Gastroesophageal sphincter (tissue), 4 donors: ENCODE data around the gene SFMBT2. TPM values are rescaled to one million over a fixed set of nuclear protein-coding genes. Genes with fewer than 3 reads are reported as not detected.

Experiments used
- ATAC-seq: fragments of 150-250 bp; one replicate; pipeline ENCODE4 v1.9.1; 2016; ENCODE audit warnings: mild to moderate bottlenecking, moderate library complexity
- H3K27ac ChIP-seq, 4 donors: fragments of 200-600 bp; sonication (generic) in 3 of 4; 1 replicate in 3 of 4; 2 replicates in 1 of 4; pipeline ENCODE4 v1.5.1; 2016 to 2019
- H3K27me3 ChIP-seq: fragments of 200-600 bp; sonication (generic); one replicate; pipeline ENCODE4 v1.5.1; 2019
- H3K36me3 ChIP-seq, 2 donors: fragments of 200-600 bp; sonication (generic); one replicate each; pipeline ENCODE4 v1.5.1; 2019; ENCODE audit warnings: control low read depth in 1 of 2
- H3K4me1 ChIP-seq, 3 donors: fragments of 200-600 bp; sonication (generic); 1 replicate in 2 of 3; 2 replicates in 1 of 3; pipeline ENCODE4 v1.5.1; 2016 to 2019; ENCODE audit warnings: control low read depth in 2 of 3
- H3K4me3 ChIP-seq, 2 donors: fragments of 200-600 bp; sonication (generic); one replicate each; pipeline ENCODE4 v1.5.1; 2019; ENCODE audit warnings: mild to moderate bottlenecking in 1 of 2, moderate library complexity in 1 of 2
- H3K9me3 ChIP-seq, 3 donors: fragments of 200-600 bp; sonication (generic); one replicate each; pipeline ENCODE4 v1.5.1; 2017 to 2019; ENCODE audit warnings: control low read depth in 2 of 3
- CTCF ChIP-seq, 4 experiments: fragments of 200-600 bp in 2 of 4; fragments of 450-650 bp in 2 of 4; sonication (generic) in 1 of 4; IDR thresholded peaks; one replicate each; pipeline ENCODE4 v1.5.1; 2017 to 2019; ENCODE audit warnings: antibody characterized with exemption in 4 of 4, mild to moderate bottlenecking in 2 of 4, moderate library complexity in 2 of 4
- EP300 ChIP-seq: sonication (generic); formaldehyde crosslinking; IDR thresholded peaks from one replicate; pipeline ENCODE4 v1.6.1; 2017; ENCODE audit warnings: antibody characterized with exemption, mild to moderate bottlenecking
- POLR2A ChIP-seq, 2 donors: fragments of 450-650 bp; IDR thresholded peaks; one replicate each; pipeline ENCODE4 v1.6.1; 2017; ENCODE audit warnings: antibody characterized with exemption in 2 of 2, mild to moderate bottlenecking in 2 of 2, moderate library complexity in 1 of 2
- POLR2AphosphoS5 ChIP-seq: sonication (generic); formaldehyde crosslinking; IDR thresholded peaks from one replicate; pipeline ENCODE4 v1.6.1; 2017; ENCODE audit warnings: antibody characterized with exemption
- WGBS, 2 donors: methylation state at CpG; one replicate each; pipeline ENCODE4 v1.1.5; 2018; ENCODE audit warnings: low coverage in 1 of 2; 5-methylcytosine and 5-hydroxymethylcytosine counted together
- total RNA-seq, 4 donors: library from RNA; depleted of rRNA; stranded (reverse); fragments of >200 nt; gene quantifications; one replicate each; pipeline ENCODE4 v1.1.0, GENCODE V29; 2016

SFMBT2 gene
- total RNA-seq = 10 to 100 TPM in 2 of 4 donors, 1 to 10 TPM in 2; 6.9 to 14.3 (median 11.4) TPM

DNA sequence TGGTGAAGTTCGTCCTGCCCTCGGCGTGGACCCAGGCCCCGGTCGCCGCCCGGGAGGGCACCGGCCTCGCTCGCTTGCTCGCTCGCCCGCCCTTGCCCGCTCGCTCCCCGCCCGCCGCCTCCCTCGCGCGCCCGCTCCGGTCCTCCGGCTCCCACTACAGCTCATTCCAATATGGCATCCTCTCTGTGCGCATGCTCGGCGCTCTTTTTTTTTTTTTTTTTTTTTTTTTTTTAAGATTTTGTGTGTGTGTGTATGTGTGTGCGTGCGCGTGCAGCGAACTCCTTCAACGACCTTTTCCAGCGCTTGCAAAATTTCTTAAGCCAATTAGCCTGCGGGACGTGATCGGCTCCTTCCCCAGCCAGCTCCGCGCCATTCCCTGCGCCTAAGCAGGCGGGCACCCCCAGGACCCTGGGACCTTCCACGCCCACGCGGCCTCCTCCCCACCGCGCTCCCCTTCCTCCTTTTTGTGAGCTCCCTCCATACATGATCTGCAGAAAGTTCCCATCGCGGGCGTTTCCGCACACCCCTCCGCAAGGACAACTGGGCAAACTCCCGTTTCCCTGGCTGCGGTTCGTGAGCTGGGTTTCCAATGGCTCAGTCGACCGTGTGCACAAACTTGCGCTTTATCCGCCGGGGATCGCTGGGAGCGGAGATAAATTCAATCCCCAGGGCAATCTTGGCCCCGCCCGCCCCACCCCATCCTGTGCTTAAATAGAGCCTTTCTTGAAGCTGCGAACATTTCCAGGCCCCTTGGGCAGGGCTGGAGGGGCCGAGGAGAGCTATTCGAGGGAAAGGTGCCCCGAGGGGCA, at the start of gene SFMBT2:
SFMBT2 (minus strand) TSS at position 173 of the 809 bp plus-strand sequence. CDS start 29,136 bp downstream, outside the sequence.
- H3K27ac ChIP-seq = peak within 1 kb of the TSS; percentile 58 to 89 (median 80)
- H3K4me1 ChIP-seq = peaks cover 0 to 62% (median 15%) of the 10 kb centered on the region in 3 donors
- H3K27me3 ChIP-seq = peaks cover 38% of the 10 kb centered on the region
- no peaks in the 10 kb centered on the region for H3K9me3 ChIP-seq
- TF ChIP-seq EP300 = no peak
- TF ChIP-seq CTCF (IDR thresholded peaks at IDR 0.05) = peak in 3 of 4 experiments; percentile 7 to 53 (median 36)
- TF ChIP-seq POLR2AphosphoS5 = peak; percentile 52
- TF ChIP-seq POLR2A (IDR thresholded peaks at IDR 0.05) = peak in 1 of 2 donors; percentile 45
- H3K4me3 ChIP-seq = peak within 1 kb of the TSS; percentile 78 to 94
- 0% methylated on average over 4 to 20 of the region's 66 CpGs for WGBS, 2 donors
- H3K36me3 ChIP-seq = no peaks in the 10 kb centered on the region
- peak; percentile 64 for ATAC-seq

- no peaks in the 10 kb centered on the region for H3K9me3 ChIP-seq
- 100% methylated on average over 3 to 4 of the region's 6 CpGs for WGBS, 2 donors
- no peak overlapping the region for H3K4me3 ChIP-seq
- H3K4me1 ChIP-seq = no peaks in the 10 kb centered on the region
- no peaks in the 10 kb centered on the region for H3K36me3 ChIP-seq
- H3K27ac ChIP-seq = no peak overlapping the region
- peaks cover 8% of the 10 kb centered on the region for H3K27me3 ChIP-seq
- TF ChIP-seq CTCF (IDR thresholded peaks at IDR 0.05) = no peak
- TF ChIP-seq POLR2A (IDR thresholded peaks at IDR 0.05) = no peak
- TF ChIP-seq POLR2AphosphoS5 = no peak
- no peak for TF ChIP-seq EP300
- no peak for ATAC-seq
Measured at GRCh38 chr10:7460006-7460405, 49.2 kb upstream of the SFMBT2 start.

DNA sequence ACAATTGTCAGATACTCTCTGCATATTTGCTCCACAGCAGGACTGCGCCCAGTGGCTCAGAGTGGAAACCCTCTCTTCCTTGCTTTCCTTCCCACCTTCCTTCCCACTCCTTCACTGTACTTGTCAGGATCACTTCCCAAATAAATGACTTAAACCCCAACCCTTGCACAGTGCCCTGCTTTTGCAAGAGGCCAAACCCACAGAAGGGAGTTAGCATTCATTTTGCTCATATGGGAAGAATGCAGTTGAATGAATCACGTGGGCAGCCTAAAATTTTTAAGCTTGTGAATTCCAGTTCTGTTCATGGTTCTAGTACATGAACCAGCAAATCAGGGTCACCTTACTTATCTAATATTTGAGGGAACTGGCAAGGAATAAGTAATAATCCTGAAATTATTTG, 47.7 kb upstream of the SFMBT2 start:
- peaks cover 8% of the 10 kb centered on the region for H3K27me3 ChIP-seq
- no peak overlapping the region for H3K27ac ChIP-seq
- ATAC-seq = no peak
- no peaks in the 10 kb centered on the region for H3K4me1 ChIP-seq
- 63 to 80% methylated on average over 2 of the region's 2 CpGs for WGBS, 2 donors
- no peaks in the 10 kb centered on the region for H3K36me3 ChIP-seq
- TF ChIP-seq POLR2A (IDR thresholded peaks at IDR 0.05) = no peak
- TF ChIP-seq CTCF (IDR thresholded peaks at IDR 0.05) = no peak
- TF ChIP-seq EP300 = no peak
- no peak for TF ChIP-seq POLR2AphosphoS5
- H3K9me3 ChIP-seq = no peaks in the 10 kb centered on the region
- H3K4me3 ChIP-seq = no peak overlapping the region

DNA sequence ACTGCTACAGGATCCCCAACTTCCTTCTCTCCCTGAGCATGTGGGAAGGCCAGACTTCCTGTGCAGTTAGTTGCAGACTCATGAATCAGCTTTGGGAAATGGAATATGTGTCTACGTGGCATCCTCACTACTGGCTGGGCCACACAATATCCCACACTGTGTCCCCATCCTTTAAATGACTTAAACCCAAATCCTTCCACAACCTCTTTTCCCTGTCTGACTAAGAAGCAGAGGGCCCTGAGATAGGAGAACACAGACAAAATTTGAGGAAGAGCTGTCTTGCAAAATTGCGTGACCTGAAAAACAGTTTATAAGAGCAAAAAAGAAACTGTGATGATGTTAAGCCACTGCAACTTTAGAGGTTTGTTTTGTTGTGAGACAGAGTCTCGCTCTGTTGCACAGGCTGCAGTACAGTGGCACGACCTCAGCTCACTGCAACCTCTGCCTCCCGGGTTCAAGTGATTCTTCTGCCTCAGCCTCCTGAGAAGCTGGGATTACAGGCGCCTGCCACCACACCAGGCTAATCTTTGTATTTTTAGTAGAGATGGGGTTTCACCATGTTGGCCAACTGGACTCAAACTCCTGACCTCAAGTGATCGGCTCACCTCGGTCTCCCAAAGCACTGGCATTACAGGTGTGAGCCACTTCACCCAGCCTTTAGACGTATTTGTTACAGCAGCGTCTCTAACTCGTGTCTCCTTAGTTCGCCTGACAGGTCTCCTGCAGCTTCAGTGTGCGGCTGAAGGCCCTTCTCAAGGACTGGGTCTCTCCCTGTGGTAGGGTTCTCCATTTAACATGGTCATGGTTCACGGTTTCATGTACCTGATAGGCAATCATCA, 46.9 kb upstream of the SFMBT2 start:
- H3K36me3 ChIP-seq = no peaks in the 10 kb centered on the region
- H3K4me3 ChIP-seq = no peak overlapping the region
- no peak overlapping the region for H3K27ac ChIP-seq
- TF ChIP-seq POLR2A (IDR thresholded peaks at IDR 0.05) = no peak
- TF ChIP-seq EP300 = no peak
- no peak for TF ChIP-seq CTCF (IDR thresholded peaks at IDR 0.05)
- no peak for TF ChIP-seq POLR2AphosphoS5
- no peaks in the 10 kb centered on the region for H3K4me1 ChIP-seq
- no peaks in the 10 kb centered on the region for H3K9me3 ChIP-seq
- no peak for ATAC-seq
- 82 to 83% methylated on average over 12 to 13 of the region's 14 CpGs for WGBS, 2 donors
- H3K27me3 ChIP-seq = peaks cover 8% of the 10 kb centered on the region
